H1 (cell line): Measurements from ENCODE around the gene RICTOR. TPM values are rescaled to one million over a fixed set of nuclear protein-coding genes. Genes with fewer than 3 reads are reported as not detected.

Experiments
- CTCF ChIA-PET: fragments of 300-600 bp; sonication (Branson Sonifier 250); formaldehyde crosslinking; loops from one replicate; lab custom pipeline; 2021; ENCODE audit not compliant: partially characterized antibody; lab: Charles Lee
- POLR2A ChIA-PET: fragments of 300-600 bp; sonication (Branson Sonifier 250); formaldehyde crosslinking; loops from one replicate; lab custom pipeline; 2021; ENCODE audit warnings: inconsistent platforms; ENCODE audit not compliant: partially characterized antibody; lab: Charles Lee
- DNase-seq, 2 experiments: peaks; one replicate each; pipeline versions ENCODE4 v3.0.0 to v3.0.0-alpha.2; 2010 to 2022; ENCODE audit warnings: low spot score in 2 of 2, low read depth in 1 of 2, mixed read lengths in 1 of 2
- FAIRE-seq: peaks from 2 replicates; lab custom pipeline; 2011; peaks lifted over from hg19 to GRCh38; lab: Jason Lieb, UNC
- H2AFZ ChIP-seq: 2 replicates; pipeline ENCODE4 v1.8.1; 2012; ENCODE audit warnings: low read length, inconsistent platforms
- H2AK5ac ChIP-seq: 2 replicates; pipeline ENCODE4 v1.6.1; 2013; ENCODE audit warnings: low read depth, low read length
- H2BK120ac ChIP-seq: replicated peaks from 2 replicates; pipeline ENCODE3; 2013; ENCODE audit warnings: low read depth, low read length, inconsistent platforms
- H2BK12ac ChIP-seq: 2 replicates; pipeline ENCODE4 v1.6.1; 2013; ENCODE audit warnings: low read depth, low read length
- H2BK15ac ChIP-seq: 2 replicates; pipeline ENCODE4 v1.6.1; 2013; ENCODE audit warnings: low read length
- H2BK20ac ChIP-seq: 2 replicates; pipeline ENCODE4 v1.6.1; 2013; ENCODE audit warnings: low read length
- H2BK5ac ChIP-seq: 2 replicates; pipeline ENCODE4 v1.6.1; 2013; ENCODE audit warnings: low read depth, low read length
- H3K14ac ChIP-seq: 2 replicates; pipeline ENCODE4 v1.6.1; 2013; ENCODE audit warnings: inconsistent platforms; ENCODE audit not compliant: insufficient read length
- H3K18ac ChIP-seq: 2 replicates; pipeline ENCODE4 v1.6.1; 2013; ENCODE audit warnings: low read length; ENCODE audit errors: extremely low read depth
- H3K23ac ChIP-seq: 2 replicates; pipeline ENCODE4 v1.6.1; 2013; ENCODE audit warnings: inconsistent platforms; ENCODE audit not compliant: insufficient read length
- H3K23me2 ChIP-seq: 2 replicates; pipeline ENCODE4 v1.6.1; 2013; ENCODE audit warnings: low read depth, low read length
- H3K27ac ChIP-seq: 2 replicates; pipeline ENCODE4 v1.6.1; 2011; ENCODE audit warnings: low read depth, low read length, inconsistent platforms
- H3K27me3 ChIP-seq, 4 experiments: replicated peaks in 1 of 4; 1 replicate in 1 of 4; 2 replicates in 3 of 4; pipeline versions ENCODE4 v1.6.1 to v1.8.1; 2011 to 2013; ENCODE audit warnings: low read length in 3 of 4, mild to moderate bottlenecking in 3 of 4, inconsistent platforms in 2 of 4, mixed read lengths in 2 of 4, moderate library complexity in 1 of 4; ENCODE audit not compliant: control insufficient read depth in 3 of 4, insufficient read depth in 3 of 4; ENCODE audit errors: extremely low read depth in 1 of 4
- H3K36me3 ChIP-seq, 4 experiments: 2 replicates each; pipeline versions ENCODE4 v1.6.1 to v1.8.1; 2011 to 2013; ENCODE audit warnings: mild to moderate bottlenecking in 4 of 4, low read length in 3 of 4, moderate library complexity in 2 of 4, control low read depth in 1 of 4, inconsistent platforms in 1 of 4; ENCODE audit not compliant: insufficient read depth in 4 of 4, control insufficient read depth in 2 of 4
- H3K4ac ChIP-seq: replicated peaks from 2 replicates; pipeline ENCODE3; 2013; ENCODE audit warnings: low read length, low read depth, mixed read lengths, inconsistent platforms; ENCODE audit not compliant: insufficient read length
- H3K4me1 ChIP-seq, 4 experiments: replicated peaks in 1 of 4; 1 replicate in 1 of 4; 2 replicates in 3 of 4; pipeline versions ENCODE4 v1.6.1 to v1.8.1; 2011 to 2013; ENCODE audit warnings: low read length in 3 of 4, inconsistent platforms in 2 of 4, mixed read lengths in 1 of 4; ENCODE audit not compliant: insufficient read depth in 4 of 4, control insufficient read depth in 3 of 4
- H3K4me2 ChIP-seq, 2 experiments: 2 replicates each; pipeline versions ENCODE4 v1.6.1 to v1.8.1; 2011 to 2013; ENCODE audit warnings: low read depth in 2 of 2, low read length in 2 of 2, control low read depth in 1 of 2, inconsistent platforms in 1 of 2, mild to moderate bottlenecking in 1 of 2; ENCODE audit not compliant: insufficient read depth in 1 of 2
- H3K4me3 ChIP-seq, 4 experiments: fragments of 200-600, 300-600 bp in 1 of 4; sonication (generic), shearing (Covaris generic), sonication (Bioruptor Twin) in 1 of 4; 2 replicates each; pipeline versions ENCODE4 v1.5.1 to v1.8.1; 2011 to 2016; ENCODE audit warnings: low read length in 4 of 4, low read depth in 3 of 4, control low read depth in 2 of 4, inconsistent platforms in 2 of 4, mild to moderate bottlenecking in 2 of 4, mixed read lengths in 1 of 4, moderate library complexity in 1 of 4; ENCODE audit not compliant: insufficient read depth in 2 of 4; ENCODE audit errors: extremely low read depth in 1 of 4
- H3K56ac ChIP-seq: replicated peaks from 2 replicates; pipeline ENCODE3; 2013; ENCODE audit warnings: low read depth, mild to moderate bottlenecking, mixed read lengths, low read length, inconsistent platforms; ENCODE audit not compliant: insufficient read length
- H3K79me1 ChIP-seq: 2 replicates; pipeline ENCODE4 v1.6.1; 2013; ENCODE audit warnings: low read depth, low read length, control low read depth
- H3K79me2 ChIP-seq, 2 experiments: 2 replicates each; pipeline versions ENCODE4 v1.6.1 to v1.8.1; 2012 to 2013; ENCODE audit warnings: low read length in 2 of 2, mild to moderate bottlenecking in 2 of 2, inconsistent platforms in 1 of 2; ENCODE audit not compliant: insufficient read depth in 2 of 2, control insufficient read depth in 1 of 2
- H3K9ac ChIP-seq, 4 experiments: replicated peaks in 1 of 4; 1 replicate in 1 of 4; 2 replicates in 3 of 4; pipeline versions ENCODE4 v1.6.1 to v1.8.1; 2011 to 2013; ENCODE audit warnings: low read depth in 3 of 4, low read length in 3 of 4, control low read depth in 2 of 4, mild to moderate bottlenecking in 2 of 4, moderate library complexity in 2 of 4, inconsistent platforms in 1 of 4; ENCODE audit errors: extremely low read depth in 1 of 4
- H3K9me3 ChIP-seq, 2 experiments: 2 replicates each; pipeline versions ENCODE4 v1.6.1 to v1.8.1; 2012 to 2013; ENCODE audit warnings: mild to moderate bottlenecking in 2 of 2, moderate library complexity in 2 of 2, control low read depth in 1 of 2, inconsistent platforms in 1 of 2, low read depth in 1 of 2, low read length in 1 of 2, mixed read lengths in 1 of 2; ENCODE audit not compliant: insufficient read depth in 2 of 2
- H4K20me1 ChIP-seq, 2 experiments: replicated peaks in 1 of 2; 2 replicates each; pipeline versions ENCODE3 to v1.8.1; 2011 to 2013; ENCODE audit warnings: inconsistent platforms in 2 of 2, low read length in 2 of 2, mild to moderate bottlenecking in 1 of 2; ENCODE audit not compliant: insufficient read depth in 2 of 2, control insufficient read depth in 1 of 2
- H4K5ac ChIP-seq: 2 replicates; pipeline ENCODE4 v1.6.1; 2013; ENCODE audit warnings: low read length, low read depth, mixed read lengths, inconsistent platforms; ENCODE audit not compliant: insufficient read length
- H4K8ac ChIP-seq: 2 replicates; pipeline ENCODE4 v1.8.0; 2013; ENCODE audit warnings: mild to moderate bottlenecking, moderate library complexity, low read length, inconsistent platforms; ENCODE audit not compliant: insufficient read depth; ENCODE audit errors: extremely low read depth
- H4K91ac ChIP-seq: replicated peaks from 2 replicates; pipeline ENCODE3; 2013; ENCODE audit warnings: low read length, mixed read lengths, inconsistent platforms; ENCODE audit not compliant: insufficient read length
- CBX5 ChIP-seq: fragments of 300-800, 300-1000 bp; sonication (generic); IDR thresholded peaks from 2 replicates; pipeline ENCODE4 v1.7.1; 2016; ENCODE audit warnings: antibody characterized with exemption, low read length, low read depth
- CBX8 ChIP-seq: fragments of 300-800, 300-1000 bp; sonication (generic); IDR thresholded peaks from 2 replicates; pipeline ENCODE4 v1.7.1; 2016; ENCODE audit warnings: low read depth, low read length, borderline replicate concordance
- CTCF ChIP-seq, 3 experiments: IDR thresholded peaks; 1 replicate in 2 of 3; 2 replicates in 1 of 3; pipeline versions ENCODE4 v1.5.1 to v1.6.1; 2011; ENCODE audit warnings: low read length in 3 of 3, mild to moderate bottlenecking in 3 of 3, inconsistent platforms in 2 of 3, low read depth in 1 of 3, moderate library complexity in 1 of 3; ENCODE audit not compliant: insufficient read depth in 1 of 3; ENCODE audit errors: control extremely low read depth in 1 of 3
- EZH2 ChIP-seq: fragments of 200-600 bp; sonication (generic); IDR thresholded peaks from 2 replicates; pipeline ENCODE4 v1.7.1; 2012; ENCODE audit warnings: low read depth, mild to moderate bottlenecking, moderate library complexity, low read length, inconsistent platforms; ENCODE audit not compliant: severe bottlenecking
- NANOG ChIP-seq: IDR thresholded peaks from 2 replicates; pipeline ENCODE4 v1.6.1; 2011; ENCODE audit warnings: low read length, low read depth, mild to moderate bottlenecking, inconsistent platforms; ENCODE audit not compliant: insufficient read depth, poor library complexity, severe bottlenecking
- POLR2A ChIP-seq, 2 experiments: IDR thresholded peaks; 1 replicate in 1 of 2; 2 replicates in 1 of 2; pipeline ENCODE4 v1.6.1; 2011; ENCODE audit warnings: low read depth in 2 of 2, low read length in 2 of 2, mild to moderate bottlenecking in 2 of 2; ENCODE audit errors: control extremely low read depth in 1 of 2
- RBBP5 ChIP-seq: IDR thresholded peaks from 2 replicates; pipeline ENCODE4 v1.7.1; 2012; ENCODE audit warnings: low read depth, mild to moderate bottlenecking, inconsistent platforms, low read length, moderate library complexity, borderline replicate concordance
- SIN3A ChIP-seq, 2 experiments: IDR thresholded peaks in 1 of 2; conservative IDR thresholded peaks in 1 of 2; 2 replicates each; pipeline ENCODE4 v1.6.1; 2011 to 2012; ENCODE audit warnings: low read length in 2 of 2, improper control_type of control experiment in 1 of 2, low read depth in 1 of 2, mild to moderate bottlenecking in 1 of 2
- SP1 ChIP-seq: IDR thresholded peaks from 2 replicates; pipeline ENCODE4 v1.6.1; 2011; ENCODE audit warnings: low read depth, low read length
- WGBS, 2 experiments: shearing (Covaris generic) in 1 of 2; methylation state at CpG; one replicate each; pipeline versions ENCODE4 v1.1.6 to v1.1.7; 2013 to 2015; ENCODE audit warnings: low lambda C conversion rate in 2 of 2, mixed read lengths in 2 of 2, inconsistent platforms in 1 of 2, low coverage in 1 of 2, missing lambda C conversion rate in 1 of 2; ENCODE audit not compliant: insufficient replicate concordance in 2 of 2, insufficient coverage in 1 of 2, insufficient read length in 1 of 2; ENCODE audit errors: extremely low coverage in 1 of 2, missing lambda C conversion rate in 1 of 2; 5-methylcytosine and 5-hydroxymethylcytosine counted together
- polyA plus RNA-seq, 7 experiments: library from polyadenylated mRNA; depleted of rRNA in 3 of 7; stranded (reverse) in 5 of 7; unstranded in 2 of 7; fragments of >200 nt in 5 of 7; fragments of 200-250 nt in 2 of 7; gene quantifications; 1 replicate in 5 of 7; 2 replicates in 1 of 7; 4 replicates in 1 of 7; pipeline versions ENCODE4 v1.2.1 to v1.2.3, GENCODE V29; 2011 to 2013; ENCODE audit warnings: missing spikeins in 2 of 7, mixed read lengths in 2 of 7
- total RNA-seq: library from RNA; stranded (reverse); fragmentation: NEBNext Ultra II Directional; extraction: Animal tissue kit (Norgen Biotek cat#: 25700); gene quantifications from 2 replicates; pipeline ENCODE4 v1.2.1, GENCODE V29; 2021

Gene RICTOR
- total and polyA plus RNA-seq, 2 of the 8 experiments (the other 6 are each of a cell fraction or from before 2014, with no cell fraction given), result 4.3 to 26.6 TPM

GRCh38 chr5:39024005-39024404, 50.2 kb downstream of the RICTOR start:
- no peak overlapping the region for H2BK15ac ChIP-seq
- H3K9ac ChIP-seq, result no peak overlapping the region
- FAIRE-seq, result no peak
- H3K23ac ChIP-seq, result no peak overlapping the region
- no peak overlapping the region for H3K14ac ChIP-seq
- no peak overlapping the region for H2BK12ac ChIP-seq
- no peaks in the 10 kb centered on the region for H4K20me1 ChIP-seq
- no peak overlapping the region for H3K4ac ChIP-seq
- H3K4me3 ChIP-seq, result no peak overlapping the region
- H3K9me3 ChIP-seq, result peaks cover 3 to 9% of the 10 kb centered on the region in 2 experiments; a peak in 2 of 4 replicates
- TF ChIP-seq SIN3A (conservative IDR thresholded peaks at IDR 0.05 in 1 of 2, IDR thresholded peaks at IDR 0.05 in 1 of 2; ENCODE audit: low read depth in 1 of 2, low read length in 2 of 2) (no peak), CTCF (IDR thresholded peaks at IDR 0.05; ENCODE audit: control extremely low read depth in 1 of 3, insufficient read depth in 1 of 3, low read depth in 1 of 3, low read length in 3 of 3) (no peak), RBBP5 (no peak), POLR2A (IDR thresholded peaks at IDR 0.05; ENCODE audit: control extremely low read depth in 1 of 2, low read depth in 2 of 2, low read length in 2 of 2) (no peak), NANOG (no peak), EZH2 (no peak), CBX8 (no peak), SP1 (no peak), CBX5 (no peak)
- no peak overlapping the region for H2BK5ac ChIP-seq
- no peak overlapping the region for H2AK5ac ChIP-seq
- H3K4me1 ChIP-seq, result peaks cover 5 to 14% (median 12%) of the 10 kb centered on the region in 4 experiments; a peak in 6 of 7 replicates
- POLR2A ChIA-PET, result no interaction called here
- peaks cover 0 to 52% of the 10 kb centered on the region in 2 experiments; a peak in 2 of 4 replicates for H3K79me2 ChIP-seq
- no peak overlapping the region for H4K5ac ChIP-seq
- WGBS, 2 experiments, result 70% methylated on average over 7 of the region's 7 CpGs; no CpG with 5 or more reads in 1 of the 2 experiments
- CTCF ChIA-PET, result interaction anchor here (1.0 to 1.1 kb wide), 2 partner anchors 18 to 22 kb away, joined by 3 read pairs; no protein-coding TSS in a partner anchor
- no peak overlapping the region for H3K18ac ChIP-seq
- no peak for DNase-seq
- no peak overlapping the region for H3K4me2 ChIP-seq
- no peaks in the 10 kb centered on the region for H3K27me3 ChIP-seq
- no peak overlapping the region for H2BK20ac ChIP-seq
- no peaks in the 10 kb centered on the region for H3K23me2 ChIP-seq
- H4K91ac ChIP-seq, result no peak overlapping the region
- H2BK120ac ChIP-seq, result no peak overlapping the region
- H4K8ac ChIP-seq, result no peak overlapping the region
- H2AFZ ChIP-seq, result no peak overlapping the region
- no peak overlapping the region for H3K27ac ChIP-seq
- no peak overlapping the region for H3K56ac ChIP-seq
- H3K79me1 ChIP-seq, result peaks cover 3% of the 10 kb centered on the region; the same call in 1 of the 2 replicates
- H3K36me3 ChIP-seq, result peaks cover 0 to 5% (median 2%) of the 10 kb centered on the region in 4 experiments; a peak in 2 of 8 replicates
